GM12864 (cell line): ENCODE data around the gene FOLR1.
"Not testable (repeated sequence)": the region's sequence is repeated elsewhere in the genome, so short reads cannot be mapped to it uniquely, and the experiment has no call there.

ENCODE experiments used
- DNase-seq: peaks from one replicate; pipeline ENCODE4 v3.0.0-alpha.2; 2011; ENCODE audit warnings: low read depth
- H3K4me3 ChIP-seq: 2 replicates; pipeline ENCODE4 v1.5.1; 2011; ENCODE audit warnings: mild to moderate bottlenecking, low read depth, low read length, control low read depth
- CTCF ChIP-seq: IDR thresholded peaks from 2 replicates; pipeline ENCODE4 v1.5.1; 2011; ENCODE audit warnings: low read depth, mild to moderate bottlenecking, moderate library complexity, low read length, control low read depth, inconsistent platforms; ENCODE audit errors: missing control alignments

The FOLR1 gene

GRCh38 chr11:72191961-72192381 lies at the start of gene FOLR1:
FOLR1 (plus strand) TSS chr11:72192140; CDS start chr11:72192174, 34 bp downstream.
- no peak for DNase-seq

GRCh38 chr11:72142543-72142942 lies 49.4 kb upstream of the FOLR1 start:
- DNase-seq, H3K4me3 ChIP-seq: not testable (repeated sequence)

More at GRCh38 chr11:72191961-72192381, at the start of gene FOLR1:
- no peak for TF ChIP-seq CTCF
- no peak within 1 kb of the TSS for H3K4me3 ChIP-seq

GRCh38 chr11:72144807-72145565 lies 47.0 kb upstream of the FOLR1 start:
- H3K4me3 ChIP-seq = no peak overlapping the region
- no peak for TF ChIP-seq CTCF
- no peak for DNase-seq

GRCh38 chr11:72146625-72147024 lies 45.3 kb upstream of the FOLR1 start:
- no peak overlapping the region for H3K4me3 ChIP-seq
- no peak for TF ChIP-seq CTCF
- DNase-seq = no peak

GRCh38 chr11:72150882-72151281 lies 41.1 kb upstream of the FOLR1 start:
- H3K4me3 ChIP-seq = no peak overlapping the region
- DNase-seq = no peak
- TF ChIP-seq CTCF = no peak

GRCh38 chr11:72153874-72154273 lies 38.1 kb upstream of the FOLR1 start:
- not testable (repeated sequence) for H3K4me3 ChIP-seq, DNase-seq

- no peak overlapping the region for H3K4me3 ChIP-seq
- no peak for TF ChIP-seq CTCF
- DNase-seq = no peak
These were observed 37.1 kb upstream of the FOLR1 start for GRCh38 chr11:72154816-72155215.

GRCh38 chr11:72155751-72156150 lies 36.2 kb upstream of the FOLR1 start:
- H3K4me3 ChIP-seq = no peak overlapping the region
- no peak for DNase-seq
- TF ChIP-seq CTCF = no peak
